Neutrophil (primary cell): ENCODE measurements around the gene FABP3.

ENCODE experiments used
- H3K27ac ChIP-seq: fragments of 200-600 bp; sonication (generic); 2 replicates; pipeline ENCODE4 v1.5.1; 2016; ENCODE audit warnings: mild to moderate bottlenecking, moderate library complexity
- H3K27me3 ChIP-seq: fragments of 200-600 bp; sonication (generic); 2 replicates; pipeline ENCODE4 v1.6.0; 2016; ENCODE audit warnings: mild to moderate bottlenecking
- H3K36me3 ChIP-seq: fragments of 200-600 bp; sonication (generic); 2 replicates; pipeline ENCODE4 v1.5.1; 2017
- H3K4me1 ChIP-seq, 2 experiments: fragments of 200-600 bp in 1 of 2; sonication (generic) in 1 of 2; 1 replicate in 1 of 2; 2 replicates in 1 of 2; pipeline versions ENCODE4 v1.5.1 to v1.6.1; 2013 to 2016; ENCODE audit warnings: low read depth in 1 of 2, low read length in 1 of 2, mild to moderate bottlenecking in 1 of 2, moderate library complexity in 1 of 2; ENCODE audit not compliant: control insufficient read depth in 1 of 2, insufficient read depth in 1 of 2
- H3K4me3 ChIP-seq, 2 experiments: fragments of 200-600 bp in 1 of 2; sonication (generic) in 1 of 2; 1 replicate in 1 of 2; 2 replicates in 1 of 2; pipeline ENCODE4 v1.5.1; 2013 to 2016; ENCODE audit warnings: low read depth in 1 of 2, low read length in 1 of 2, mild to moderate bottlenecking in 1 of 2, moderate library complexity in 1 of 2
- H3K9me3 ChIP-seq: fragments of 200-600 bp; sonication (generic); 2 replicates; pipeline ENCODE4 v1.5.1; 2016
- TF ChIP-seq, protein P1 (sequence below): fragments of 200-600 bp; sonication (generic); IDR thresholded peaks from 2 replicates; pipeline ENCODE4 v1.5.1; 2016; ENCODE audit warnings: antibody characterized with exemption

FABP3 gene

DNA sequence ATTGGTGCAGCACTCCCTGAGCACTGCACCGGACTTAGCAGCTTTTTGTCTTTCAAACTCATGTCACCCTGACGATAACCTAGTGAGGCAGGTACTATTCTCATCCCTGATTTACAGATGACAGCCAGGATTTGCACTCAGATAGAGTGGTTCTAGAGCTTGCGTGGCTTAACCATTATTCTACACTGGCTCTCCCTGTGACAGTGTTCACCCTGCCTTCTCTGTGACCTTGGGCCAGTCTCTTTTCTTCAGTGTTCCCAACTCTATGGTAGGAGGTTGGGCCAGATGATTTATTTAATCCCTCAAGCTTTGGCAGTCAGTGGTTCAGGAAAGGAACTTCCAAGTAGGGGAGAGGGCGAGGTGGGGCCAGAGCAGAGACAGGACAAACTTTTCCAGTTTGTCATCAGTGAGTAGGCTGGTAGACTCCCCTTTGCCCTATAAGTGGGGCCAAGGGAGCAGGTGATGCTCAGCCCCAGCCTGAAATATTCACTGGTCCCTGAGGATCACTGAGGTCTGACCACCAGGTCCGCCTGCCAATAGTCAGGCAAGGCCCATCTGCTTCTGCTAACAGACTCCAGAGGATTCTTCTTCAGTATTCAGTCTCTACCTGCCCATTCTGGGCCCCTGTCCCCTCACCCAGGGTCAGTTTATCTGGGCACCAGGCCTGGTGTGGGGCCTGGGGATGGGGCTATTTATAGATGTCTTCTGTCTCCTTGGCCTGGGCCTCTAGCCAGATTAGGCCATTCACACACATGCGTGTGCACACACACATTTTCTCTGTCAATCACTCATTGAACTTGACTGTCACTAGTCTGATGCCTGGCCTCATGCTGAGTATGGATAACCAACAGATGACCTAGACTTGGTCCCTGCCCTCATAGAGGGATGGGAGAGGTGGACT lies 8.8 kb upstream of the FABP3 start:
- no peaks in the 10 kb centered on the region for H3K4me1 ChIP-seq
- H3K9me3 ChIP-seq, result no peaks in the 10 kb centered on the region
- H3K27me3 ChIP-seq, result no peaks in the 10 kb centered on the region
- H3K27ac ChIP-seq, result no peak overlapping the region
- no peaks in the 10 kb centered on the region for H3K36me3 ChIP-seq
- TF ChIP-seq, protein P1, sequence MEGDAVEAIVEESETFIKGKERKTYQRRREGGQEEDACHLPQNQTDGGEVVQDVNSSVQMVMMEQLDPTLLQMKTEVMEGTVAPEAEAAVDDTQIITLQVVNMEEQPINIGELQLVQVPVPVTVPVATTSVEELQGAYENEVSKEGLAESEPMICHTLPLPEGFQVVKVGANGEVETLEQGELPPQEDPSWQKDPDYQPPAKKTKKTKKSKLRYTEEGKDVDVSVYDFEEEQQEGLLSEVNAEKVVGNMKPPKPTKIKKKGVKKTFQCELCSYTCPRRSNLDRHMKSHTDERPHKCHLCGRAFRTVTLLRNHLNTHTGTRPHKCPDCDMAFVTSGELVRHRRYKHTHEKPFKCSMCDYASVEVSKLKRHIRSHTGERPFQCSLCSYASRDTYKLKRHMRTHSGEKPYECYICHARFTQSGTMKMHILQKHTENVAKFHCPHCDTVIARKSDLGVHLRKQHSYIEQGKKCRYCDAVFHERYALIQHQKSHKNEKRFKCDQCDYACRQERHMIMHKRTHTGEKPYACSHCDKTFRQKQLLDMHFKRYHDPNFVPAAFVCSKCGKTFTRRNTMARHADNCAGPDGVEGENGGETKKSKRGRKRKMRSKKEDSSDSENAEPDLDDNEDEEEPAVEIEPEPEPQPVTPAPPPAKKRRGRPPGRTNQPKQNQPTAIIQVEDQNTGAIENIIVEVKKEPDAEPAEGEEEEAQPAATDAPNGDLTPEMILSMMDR, result no peak
- H3K4me3 ChIP-seq, result no peak overlapping the region

DNA sequence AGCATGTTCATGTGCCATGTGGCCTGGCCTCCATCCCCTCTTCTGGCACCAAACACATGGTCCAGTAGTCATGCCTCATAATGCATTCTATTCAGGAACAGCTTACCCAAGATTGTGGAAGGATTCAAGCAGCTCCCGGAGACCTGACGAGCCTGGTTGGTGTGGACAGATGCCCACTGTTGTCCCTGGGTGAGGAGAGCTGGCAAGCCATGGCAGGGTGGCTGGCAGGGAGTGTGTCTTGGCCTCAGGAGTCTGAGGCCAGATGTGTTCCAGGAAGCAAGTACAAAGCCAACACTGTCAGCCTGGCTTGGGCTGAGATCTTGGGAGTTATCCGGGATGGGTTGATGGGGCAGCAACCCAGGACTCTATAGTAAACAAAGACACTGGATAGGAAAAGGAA lies 7.3 kb upstream of the FABP3 start:
- Histone ChIP-seq H3K9me3 (no peaks in the 10 kb centered on the region), H3K4me3 (no peak overlapping the region), H3K27ac (no peak overlapping the region), H3K36me3 (no peaks in the 10 kb centered on the region), H3K27me3 (no peaks in the 10 kb centered on the region), H3K4me1 (no peaks in the 10 kb centered on the region)
- TF ChIP-seq, protein P1, result no peak

DNA sequence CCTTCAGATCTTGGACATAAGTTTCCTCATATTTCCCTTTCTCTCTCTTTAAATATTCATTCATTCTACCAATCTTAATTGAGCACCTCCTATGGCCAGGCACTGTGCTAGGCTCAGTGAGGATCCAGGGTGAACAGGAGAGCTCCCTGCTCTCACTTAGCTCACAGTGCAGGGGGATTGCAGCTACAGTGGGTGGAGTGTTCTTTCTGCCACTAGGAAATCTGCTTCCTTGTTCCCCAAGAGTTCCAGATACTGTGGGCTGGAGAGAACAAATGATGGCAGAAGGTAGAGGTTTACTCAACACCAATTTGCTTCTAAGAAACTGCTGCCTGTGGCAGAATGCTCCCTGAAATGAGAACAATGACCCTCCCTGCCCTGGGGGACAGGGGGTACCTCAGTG lies 5.1 kb upstream of the FABP3 start:
- peaks cover 1 to 6% of the 10 kb centered on the region in 2 experiments for H3K4me1 ChIP-seq
- no peak overlapping the region for H3K27ac ChIP-seq

DNA sequence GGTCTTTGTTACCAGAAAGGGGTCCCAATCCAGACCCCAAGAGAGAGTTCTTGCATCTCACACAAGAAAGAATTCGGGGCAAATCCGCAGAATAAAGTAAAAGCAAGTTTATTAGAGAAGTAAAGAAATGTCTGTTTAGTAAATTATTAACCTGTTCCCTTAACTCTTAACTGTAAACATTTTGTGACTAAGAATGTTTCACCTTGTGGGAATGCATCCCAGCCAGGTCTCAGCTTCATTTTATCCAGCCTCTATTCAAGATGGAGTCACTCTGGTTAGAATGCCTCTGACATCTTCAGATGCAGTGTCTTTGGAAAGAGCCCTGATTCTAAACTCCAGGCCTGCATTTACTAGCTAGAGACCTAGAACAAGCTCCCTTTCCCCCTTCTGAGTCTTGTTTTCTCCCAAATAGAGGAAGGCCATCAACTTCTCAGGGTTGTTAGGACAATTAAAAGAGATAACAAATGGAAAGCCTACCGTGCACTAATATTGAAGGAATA lies 4.5 kb upstream of the FABP3 start:
- peaks cover 26% of the 10 kb centered on the region for H3K27me3 ChIP-seq
- no peaks in the 10 kb centered on the region for H3K36me3 ChIP-seq
- H3K4me1 ChIP-seq, result peaks cover 4 to 6% of the 10 kb centered on the region in 2 experiments
- H3K27ac ChIP-seq, result no peak overlapping the region
- no peak overlapping the region for H3K4me3 ChIP-seq
- TF ChIP-seq, protein P1, result no peak
- no peaks in the 10 kb centered on the region for H3K9me3 ChIP-seq

More for the DNA sequence above, 5.1 kb upstream of the FABP3 start:
- Histone ChIP-seq H3K27me3 (peaks cover 20% of the 10 kb centered on the region), H3K4me3 (no peak overlapping the region), H3K36me3 (no peaks in the 10 kb centered on the region), H3K9me3 (no peaks in the 10 kb centered on the region)
- TF ChIP-seq, protein P1, result no peak

DNA sequence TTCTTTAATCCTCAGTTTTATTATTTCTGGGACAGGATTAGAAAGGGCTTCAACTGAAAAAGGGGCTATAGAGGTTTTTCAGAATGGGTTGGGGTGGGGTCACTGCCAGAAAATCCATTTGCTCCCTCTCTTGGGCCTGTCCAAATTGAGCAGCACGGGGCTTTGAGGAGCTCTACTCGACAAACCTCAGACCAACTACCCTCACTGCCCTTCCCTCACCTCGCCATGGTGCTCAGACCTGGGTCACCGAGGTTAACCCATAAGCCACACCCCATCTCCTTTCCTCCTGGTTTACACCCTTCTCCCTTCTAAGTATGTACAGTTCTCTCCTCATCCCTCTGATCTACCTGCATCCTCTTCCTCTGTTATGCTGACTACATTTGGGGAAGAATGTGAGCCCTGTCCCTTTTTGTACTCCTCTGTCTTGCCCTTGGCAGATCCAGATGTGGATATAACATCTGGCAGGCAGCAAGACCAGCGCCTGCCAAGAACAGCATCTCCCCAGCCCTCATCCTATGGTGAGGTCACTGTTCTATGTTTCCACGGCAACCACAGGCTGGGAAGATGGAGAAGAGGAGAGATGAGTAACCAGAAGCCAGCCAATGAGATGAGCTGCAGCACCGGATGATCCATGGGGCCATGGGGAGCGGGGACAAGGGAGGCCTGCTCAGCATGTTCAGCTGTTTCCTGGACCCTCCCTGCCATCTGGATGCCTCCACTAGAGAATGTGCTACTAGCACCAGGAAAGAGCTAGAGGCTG lies 3.7 kb upstream of the FABP3 start:
- TF ChIP-seq, protein P1, result no peak
- Histone ChIP-seq H3K4me1 (peaks cover 4 to 6% of the 10 kb centered on the region in 2 experiments), H3K9me3 (no peaks in the 10 kb centered on the region), H3K27me3 (peaks cover 34% of the 10 kb centered on the region), H3K27ac (no peak overlapping the region), H3K4me3 (no peak overlapping the region), H3K36me3 (no peaks in the 10 kb centered on the region)
